Colonic mucosa (tissue), 4 donors: Measurements from ENCODE around the gene CALML6. TPM values are rescaled to one million over a fixed set of nuclear protein-coding genes. Genes with fewer than 3 reads are reported as not detected.
A peak's percentile ranks its signal among the peaks of the same experiment; 100 is the strongest.

ENCODE experiments used
- DNase-seq: peaks from one replicate; pipeline ENCODE4 v3.0.0-alpha.2; 2020
- H3K27ac ChIP-seq: fragments of 200-600 bp; one replicate; pipeline ENCODE4 v1.8.0; 2021
- H3K27me3 ChIP-seq: fragments of 200-600 bp; one replicate; pipeline ENCODE4 v1.8.0; 2021
- H3K36me3 ChIP-seq: fragments of 200-600 bp; one replicate; pipeline ENCODE4 v1.8.0; 2021
- H3K4me1 ChIP-seq: fragments of 200-600 bp; one replicate; pipeline ENCODE4 v1.8.0; 2021; ENCODE audit warnings: mild to moderate bottlenecking
- H3K4me3 ChIP-seq: fragments of 200-600 bp; one replicate; pipeline ENCODE4 v1.8.0; 2021
- H3K9ac ChIP-seq, 2 donors: one replicate each; pipeline ENCODE4 v1.7.0; 2013; ENCODE audit warnings: control low read depth in 2 of 2, low read depth in 2 of 2, low read length in 2 of 2
- H3K9me3 ChIP-seq: fragments of 200-600 bp; one replicate; pipeline ENCODE4 v1.8.0; 2021
- CTCF ChIP-seq: fragments of 200-600 bp; IDR thresholded peaks from one replicate; pipeline ENCODE4 v1.8.0; 2022; ENCODE audit warnings: antibody characterized with exemption, mild to moderate bottlenecking
- intact Hi-C: fragments of 100-400 bp; cut with DNase I; formaldehyde crosslinking; loops from one replicate; pipeline ENCODE4 v1.14.1; 2022
- total RNA-seq, 2 donors: library from RNA; stranded (reverse); fragmentation: NEBNext Ultra II Directional in 1 of 2; extraction: Animal tissue kit (Norgen Biotek cat#: 25700) in 1 of 2; gene quantifications; one replicate each; pipeline ENCODE4 v1.2.1, GENCODE V29; 2021
- donor health status: healthy.
- donor health status: DM: no; HTN: no; CAD: no.
- donor health status: DM: no; HTN: no; CAD: no.

CALML6 gene
- total RNA-seq, 2 donors from 2014 or later = 0.17 TPM; not detected in 1

GRCh38 chr1:1889847-1890505, 25.1 kb upstream of the CALML6 start:
- peak overlapping the region; percentile 71 for H3K27ac ChIP-seq
- no peaks in the 10 kb centered on the region for H3K9me3 ChIP-seq
- no peaks in the 10 kb centered on the region for H3K27me3 ChIP-seq
- H3K4me1 ChIP-seq = peaks cover 33% of the 10 kb centered on the region
- intact Hi-C loops = no loop called here
- H3K36me3 ChIP-seq = no peaks in the 10 kb centered on the region
- peak overlapping the region; percentile 88 for H3K4me3 ChIP-seq
- DNase-seq = peak; percentile 62
- peak overlapping the region; percentile 81 to 88 for H3K9ac ChIP-seq
- no peak for TF ChIP-seq CTCF

DNA sequence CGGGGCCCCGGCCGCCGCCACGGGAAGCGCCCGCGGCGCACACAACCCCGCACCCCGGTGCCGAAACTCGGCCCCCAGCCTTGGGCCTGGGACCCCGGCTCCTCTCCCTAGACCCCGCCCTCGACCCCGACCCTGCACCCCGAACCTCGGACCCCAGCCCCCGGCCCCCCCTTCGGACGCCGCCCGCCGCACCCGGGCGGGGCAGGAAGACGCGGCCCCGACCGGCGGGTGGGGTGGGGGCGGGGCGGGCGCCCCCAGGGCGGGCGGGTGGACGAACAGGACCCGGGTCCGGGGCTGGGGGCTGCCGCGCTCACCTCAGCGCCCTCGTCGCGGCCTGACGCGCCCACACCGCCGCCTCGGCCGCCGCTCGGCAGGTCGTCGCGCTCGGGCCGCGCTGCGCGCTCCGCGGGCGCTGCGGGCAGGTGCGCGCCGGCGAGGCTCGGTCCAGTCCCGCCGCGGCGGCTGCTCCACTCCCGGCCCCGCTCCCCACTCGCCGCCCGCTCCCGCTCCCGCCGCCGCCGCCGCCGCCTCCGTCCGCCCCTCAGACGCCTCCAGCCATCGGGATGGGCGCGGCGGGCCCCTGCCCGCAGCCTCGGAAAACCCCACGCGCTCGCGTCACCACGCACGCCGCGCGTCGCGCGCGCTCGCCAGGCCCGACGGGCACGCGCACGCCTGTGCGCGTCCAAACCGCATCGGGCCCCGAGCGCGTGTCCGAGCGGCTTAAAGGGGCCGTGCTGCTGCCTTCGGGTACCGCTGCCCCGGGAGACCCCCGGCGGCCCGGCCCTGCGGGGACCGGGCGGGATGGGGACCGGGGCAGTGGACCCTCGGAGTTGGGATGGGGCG, 24.3 kb upstream of the CALML6 start, which contains the start of gene GNB1:
Gene GNB1 (minus strand): TSS at position 582 of the 843 bp plus-strand sequence. CDS start 65,634 bp downstream, outside the sequence.
- Histone ChIP-seq H3K4me1 (peaks cover 39% of the 10 kb centered on the region), H3K9me3 (no peaks in the 10 kb centered on the region), H3K27me3 (no peaks in the 10 kb centered on the region), H3K4me3 (peak within 1 kb of the TSS; percentile 88), H3K9ac (peak within 1 kb of the TSS; percentile 81 to 88), H3K36me3 (no peaks in the 10 kb centered on the region), H3K27ac (peak within 1 kb of the TSS; percentile 80)
- TF ChIP-seq CTCF = no peak
- intact Hi-C loops = no loop called here
- DNase-seq = peak; percentile 86

GRCh38 chr1:1891349-1892078, 23.5 kb upstream of the CALML6 start:
- H3K36me3 ChIP-seq = no peaks in the 10 kb centered on the region
- H3K27me3 ChIP-seq = no peaks in the 10 kb centered on the region
- peak; percentile 87 for DNase-seq
- peak overlapping the region; percentile 72 for H3K4me3 ChIP-seq
- intact Hi-C loops = no loop called here
- TF ChIP-seq CTCF = no peak
- peak overlapping the region; percentile 76 to 82 for H3K9ac ChIP-seq
- H3K4me1 ChIP-seq = peaks cover 39% of the 10 kb centered on the region
- H3K27ac ChIP-seq = peak overlapping the region; percentile 80
- no peaks in the 10 kb centered on the region for H3K9me3 ChIP-seq

GRCh38 chr1:1892079-1892762, 22.8 kb upstream of the CALML6 start:
- H3K36me3 ChIP-seq = no peaks in the 10 kb centered on the region
- no peak for TF ChIP-seq CTCF
- no peaks in the 10 kb centered on the region for H3K9me3 ChIP-seq
- H3K27me3 ChIP-seq = no peaks in the 10 kb centered on the region
- intact Hi-C loops = no loop called here
- peak overlapping the region; percentile 72 for H3K4me3 ChIP-seq
- peak overlapping the region; percentile 76 to 82 for H3K9ac ChIP-seq
- DNase-seq = no peak
- H3K4me1 ChIP-seq = peaks cover 39% of the 10 kb centered on the region
- H3K27ac ChIP-seq = peak overlapping the region; percentile 80

GRCh38 chr1:1892763-1893120, 22.3 kb upstream of the CALML6 start:
- Histone ChIP-seq H3K27ac (no peak overlapping the region), H3K9me3 (no peaks in the 10 kb centered on the region), H3K36me3 (no peaks in the 10 kb centered on the region), H3K9ac (peak overlapping the region; percentile 76 to 82), H3K27me3 (no peaks in the 10 kb centered on the region), H3K4me3 (no peak overlapping the region), H3K4me1 (peaks cover 39% of the 10 kb centered on the region)
- TF ChIP-seq CTCF = no peak
- intact Hi-C loops = no loop called here
- DNase-seq = no peak
